MV-4-11 (cell line): ENCODE data around the gene CES2.
"Not testable (repeated sequence)": the region's sequence is repeated elsewhere in the genome, so short reads cannot be mapped to it uniquely, and the experiment has no call there.

Experiments
- DNase-seq: peaks from one replicate; lab custom pipeline; 2025; lab: John Stamatoyannopoulos, UW

Gene CES2

GRCh38 chr16:66935314-66936011 is at the start of gene CES2:
TSS of gene CES2 (plus strand) at chr16:66935516. CDS start at chr16:66935636, 120 bp downstream.
- DNase-seq: no peak

GRCh38 chr16:66886321-66886720 is 49.0 kb upstream of the CES2 start:
- DNase-seq: no peak

GRCh38 chr16:66886914-66887313 is 48.4 kb upstream of the CES2 start:
- DNase-seq: no peak

- no peak for DNase-seq
These were observed 46.4 kb upstream of the CES2 start for GRCh38 chr16:66888647-66889615.

- DNase-seq: no peak
These were observed 45.7 kb upstream of the CES2 start for GRCh38 chr16:66889622-66890021.

- DNase-seq: no peak
These were observed 44.5 kb upstream of the CES2 start for GRCh38 chr16:66890799-66891198.

GRCh38 chr16:66891360-66891759 is 44.0 kb upstream of the CES2 start:
- DNase-seq: no peak

GRCh38 chr16:66891797-66892196 is 43.5 kb upstream of the CES2 start:
- no peak for DNase-seq

GRCh38 chr16:66894055-66894454 is 41.3 kb upstream of the CES2 start:
- no peak for DNase-seq

GRCh38 chr16:66894948-66895688 is 40.2 kb upstream of the CES2 start:
- DNase-seq: peak; percentile 61

GRCh38 chr16:66895689-66895979 is 39.7 kb upstream of the CES2 start:
- no peak for DNase-seq

GRCh38 chr16:66895999-66896398 is 39.3 kb upstream of the CES2 start:
- no peak for DNase-seq

- DNase-seq: not testable (repeated sequence)
These were observed 38.6 kb upstream of the CES2 start for GRCh38 chr16:66896682-66897081.

- no peak for DNase-seq
These were observed 37.1 kb upstream of the CES2 start for GRCh38 chr16:66898207-66898606.

GRCh38 chr16:66898933-66899309 is 36.4 kb upstream of the CES2 start:
- no peak for DNase-seq

GRCh38 chr16:66899310-66899944 is 35.9 kb upstream of the CES2 start:
- peak; percentile 13 for DNase-seq

GRCh38 chr16:66899945-66900710 is 35.2 kb upstream of the CES2 start:
- DNase-seq: no peak

GRCh38 chr16:66900721-66901441 is 34.4 kb upstream of the CES2 start:
- no peak for DNase-seq

GRCh38 chr16:66901626-66902025 is 33.7 kb upstream of the CES2 start:
- no peak for DNase-seq

- DNase-seq: no peak
These were observed 32.4 kb upstream of the CES2 start for GRCh38 chr16:66902648-66903543.
